ENCODE data around the gene MLXIP. TPM values are rescaled to one million over a fixed set of nuclear protein-coding genes. Genes with fewer than 3 reads are reported as not detected.
"Not testable (repeated sequence)": the region's sequence is repeated elsewhere in the genome, so short reads cannot be mapped to it uniquely, and the experiment has no call there.

Gene MLXIP
- total and polyA plus RNA-seq, 2 donors (not counting 3 experiments of a cell fraction or from before 2014, with no cell fraction given) = 22.0 to 72.5 TPM

- Histone ChIP-seq H3K9ac (replicated peaks; ENCODE audit: extremely low read depth, insufficient read depth, low read length) (no peak overlapping the region), H3K4me2 (ENCODE audit: insufficient read depth, low read length) (no peak overlapping the region), H3K27me3 (ENCODE audit: control insufficient read depth in 2 of 2, insufficient read depth in 2 of 2, low read length in 2 of 2) (no peaks in the 10 kb centered on the region), H2AFZ (ENCODE audit: low read depth, low read length) (no peak overlapping the region), H3K4me3 (replicated peaks in 1 of 3; ENCODE audit: insufficient read depth in 1 of 3, low read depth in 1 of 3, low read length in 3 of 3) (no peak overlapping the region), H4K20me1 (replicated peaks; ENCODE audit: control insufficient read depth, extremely low read depth, insufficient read depth, low read length) (no peaks in the 10 kb centered on the region), H3K9me1 (replicated peaks; ENCODE audit: control insufficient read depth, extremely low read depth, insufficient read depth, low read length) (no peaks in the 10 kb centered on the region), H3K27ac (ENCODE audit: insufficient read depth, low read depth, low read length) (no peak overlapping the region), H3K4me1 (ENCODE audit: control insufficient read depth, extremely low read depth, insufficient read depth, low read length) (peaks cover 6% of the 10 kb centered on the region), H3K9me3 (replicated peaks; ENCODE audit: control insufficient read depth, insufficient read depth, low read length) (no peaks in the 10 kb centered on the region), H3K36me3 (ENCODE audit: control insufficient read depth in 2 of 2, extremely low read depth in 1 of 2, insufficient read depth in 2 of 2, low read length in 2 of 2) (no peaks in the 10 kb centered on the region), H3K79me2 (ENCODE audit: control insufficient read depth, insufficient read depth, low read length) (peaks cover 24% of the 10 kb centered on the region)
- dilution Hi-C loops (cut with MboI; ENCODE audit: extremely low pct_ligation_motif_present, low sequenced_read_pairs) = no loop called here
- FAIRE-seq (no peak), DNase-seq (ENCODE audit: low read depth, low spot score) (no peak)
- ChIA-PET POLR2A (interaction anchor here (1.3 kb wide), 1 partner anchor 53 kb away, joined by 3 read pairs; no protein-coding TSS in a partner anchor), CTCF (interaction anchor here (1.1 to 1.3 kb wide), 2 partner anchors 17 to 62 kb away, joined by 3 read pairs; no protein-coding TSS in a partner anchor)
- intact Hi-C loops (cut with micrococcal nuclease) = no loop called here
- TF ChIP-seq JUN (IDR thresholded peaks at IDR 0.05; ENCODE audit: borderline replicate concordance, insufficient read depth, insufficient read length, low read depth) (no peak), MAX (IDR thresholded peaks at IDR 0.05; ENCODE audit: insufficient read depth, insufficient read length) (no peak), MYC (IDR thresholded peaks at IDR 0.05; ENCODE audit: low read depth, low read length) (no peak), POLR2AphosphoS5 (IDR thresholded peaks at IDR 0.05; ENCODE audit: insufficient read depth, low read depth, low read length) (no peak), POLR2A (IDR thresholded peaks at IDR 0.05; ENCODE audit: low read depth, low read length) (no peak)
- no TSS peak for BruUV-seq (replicated peaks)
Observed at GRCh38 chr12:122116707-122117535, 38.4 kb downstream of the MLXIP start.

- Histone ChIP-seq H3K27me3 (ENCODE audit: control insufficient read depth in 2 of 2, insufficient read depth in 2 of 2, low read length in 2 of 2) (no peaks in the 10 kb centered on the region), H3K4me3 (replicated peaks in 1 of 3; ENCODE audit: insufficient read depth in 1 of 3, low read depth in 1 of 3, low read length in 3 of 3) (no peak overlapping the region), H4K20me1 (replicated peaks; ENCODE audit: control insufficient read depth, extremely low read depth, insufficient read depth, low read length) (no peaks in the 10 kb centered on the region), H3K79me2 (ENCODE audit: control insufficient read depth, insufficient read depth, low read length) (peaks cover 19% of the 10 kb centered on the region), H3K4me1 (ENCODE audit: control insufficient read depth, extremely low read depth, insufficient read depth, low read length) (peaks cover 6% of the 10 kb centered on the region), H3K36me3 (ENCODE audit: control insufficient read depth in 2 of 2, extremely low read depth in 1 of 2, insufficient read depth in 2 of 2, low read length in 2 of 2) (no peaks in the 10 kb centered on the region), H3K27ac (ENCODE audit: insufficient read depth, low read depth, low read length) (no peak overlapping the region), H3K4me2 (ENCODE audit: insufficient read depth, low read length) (no peak overlapping the region), H3K9me1 (replicated peaks; ENCODE audit: control insufficient read depth, extremely low read depth, insufficient read depth, low read length) (no peaks in the 10 kb centered on the region), H2AFZ (ENCODE audit: low read depth, low read length) (no peak overlapping the region), H3K9me3 (replicated peaks; ENCODE audit: control insufficient read depth, insufficient read depth, low read length) (no peaks in the 10 kb centered on the region), H3K9ac (replicated peaks; ENCODE audit: extremely low read depth, insufficient read depth, low read length) (no peak overlapping the region)
- POLR2A ChIA-PET = no interaction called here
- no peak for TF ChIP-seq GATA2 (IDR thresholded peaks at IDR 0.05; ENCODE audit: insufficient read depth, insufficient read length, low read depth, low read length)
- TF ChIP-seq POLR2A (IDR thresholded peaks at IDR 0.05; ENCODE audit: low read depth, low read length) = no peak
- TF ChIP-seq MAX (IDR thresholded peaks at IDR 0.05; ENCODE audit: insufficient read depth, insufficient read length) = no peak
- dilution Hi-C loops (cut with MboI; ENCODE audit: extremely low pct_ligation_motif_present, low sequenced_read_pairs) = no loop called here
- CTCF ChIA-PET = interaction anchor here (0.8 to 1.3 kb wide), 2 partner anchors 29 to 63 kb away, joined by 3 to 5 read pairs; no protein-coding TSS in a partner anchor
- no peak for FAIRE-seq
- no TSS peak for BruUV-seq (replicated peaks)
- intact Hi-C loops (cut with micrococcal nuclease) = no loop called here
- DNase-seq (ENCODE audit: low read depth, low spot score) = no peak
Observed at GRCh38 chr12:122117979-122118378, 39.4 kb downstream of the MLXIP start.

- dilution Hi-C loops (cut with MboI; ENCODE audit: extremely low pct_ligation_motif_present, low sequenced_read_pairs); H3K4me3 ChIP-seq (replicated peaks in 1 of 3; ENCODE audit: insufficient read depth in 1 of 3, low read depth in 1 of 3, low read length in 3 of 3); BruUV-seq (replicated peaks); DNase-seq (ENCODE audit: low read depth, low spot score); FAIRE-seq; H3K36me3 ChIP-seq (ENCODE audit: control insufficient read depth in 2 of 2, extremely low read depth in 1 of 2, insufficient read depth in 2 of 2, low read length in 2 of 2); H3K27ac ChIP-seq (ENCODE audit: insufficient read depth, low read depth, low read length); H2AFZ ChIP-seq (ENCODE audit: low read depth, low read length); H4K20me1 ChIP-seq (replicated peaks; ENCODE audit: control insufficient read depth, extremely low read depth, insufficient read depth, low read length); H3K27me3 ChIP-seq (ENCODE audit: control insufficient read depth in 2 of 2, insufficient read depth in 2 of 2, low read length in 2 of 2); H3K4me2 ChIP-seq (ENCODE audit: insufficient read depth, low read length); H3K9me3 ChIP-seq (replicated peaks; ENCODE audit: control insufficient read depth, insufficient read depth, low read length); H3K9ac ChIP-seq (replicated peaks; ENCODE audit: extremely low read depth, insufficient read depth, low read length); H3K4me1 ChIP-seq (ENCODE audit: control insufficient read depth, extremely low read depth, insufficient read depth, low read length); H3K9me1 ChIP-seq (replicated peaks; ENCODE audit: control insufficient read depth, extremely low read depth, insufficient read depth, low read length): not testable (repeated sequence)
- CTCF ChIA-PET = interaction anchor here (0.7 to 6.2 kb wide), 7 partner anchors 14 to 73 kb away, joined by 3 to 156 read pairs (median 19); no protein-coding TSS in a partner anchor
- H3K79me2 ChIP-seq (ENCODE audit: control insufficient read depth, insufficient read depth, low read length) = peaks cover 41% of the 10 kb centered on the region
- intact Hi-C loops (cut with micrococcal nuclease) = loop anchor here (5.0 kb wide), 1 partner anchor 204 kb away; the partner anchor contains the start of gene CFAP251
- POLR2A ChIA-PET = interaction anchor here (0.7 to 1.7 kb wide), 3 partner anchors 39 to 165 kb away, joined by 4 to 7 read pairs (median 4); no protein-coding TSS in a partner anchor
Observed at GRCh38 chr12:122121341-122121740, 42.8 kb downstream of the MLXIP start.

Measured in endothelial cell of umbilical vein (primary cell).